ENCODE results near the gene RTTN.

RTTN gene

DNA sequence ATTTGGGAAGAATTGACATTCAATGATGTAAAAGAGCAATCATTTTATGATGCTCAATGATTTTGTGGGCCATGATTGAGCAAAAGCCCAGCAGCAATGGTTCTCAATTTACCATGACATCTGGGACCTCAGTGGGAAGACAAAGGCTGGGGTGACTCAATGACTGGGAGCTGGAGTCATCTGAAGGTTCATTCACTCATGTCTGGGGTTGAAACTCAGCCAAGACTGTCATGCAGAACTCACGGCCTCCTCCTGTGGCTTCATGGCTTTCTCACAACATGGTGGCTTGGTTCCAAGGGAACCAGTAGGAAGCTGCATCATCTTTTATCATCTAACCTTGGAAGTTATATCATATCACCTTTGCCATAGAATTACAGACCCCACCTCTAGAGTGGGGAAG lies 212.7 kb downstream of the RTTN start:
- TF ChIP-seq SIN3A (IDR thresholded peaks at IDR 0.05; ENCODE audit: borderline replicate concordance, insufficient read depth, low read length) (no peak), POLR2AphosphoS5 (IDR thresholded peaks at IDR 0.05; ENCODE audit: low read depth, low read length) (no peak), TAF1 (IDR thresholded peaks at IDR 0.05; ENCODE audit: borderline replicate concordance, insufficient read depth, low read length) (no peak), FOXP2 (optimal IDR thresholded peaks at IDR 0.05; ENCODE audit: borderline replicate concordance, extremely low read depth, extremely low read length, insufficient read depth) (no peak), REST (IDR thresholded peaks at IDR 0.05; ENCODE audit: insufficient read depth in 1 of 2, low read depth in 2 of 2, low read length in 2 of 2) (no peak)

DNA sequence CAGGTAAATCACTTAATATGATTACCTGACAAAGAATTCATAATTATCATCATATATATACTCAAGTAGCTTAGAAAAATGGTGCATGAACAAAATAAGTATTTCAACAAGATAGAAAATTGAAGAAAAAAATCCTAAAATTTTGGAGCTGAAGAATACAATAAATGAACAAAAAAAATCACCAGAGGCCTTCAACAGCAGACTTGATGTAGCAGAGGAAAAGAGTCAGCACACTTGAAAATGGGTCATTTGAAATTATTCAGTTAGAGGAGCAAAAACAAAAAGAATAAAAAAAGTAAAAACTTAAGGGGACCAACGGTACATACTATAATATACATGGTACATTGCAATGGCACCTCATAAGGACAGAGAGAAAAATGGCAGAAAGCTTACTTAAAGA lies 217.6 kb downstream of the RTTN start:
- TF ChIP-seq TAF1 (IDR thresholded peaks at IDR 0.05; ENCODE audit: borderline replicate concordance, insufficient read depth, low read length) (no peak), FOXP2 (optimal IDR thresholded peaks at IDR 0.05; ENCODE audit: borderline replicate concordance, extremely low read depth, extremely low read length, insufficient read depth) (no peak), SIN3A (IDR thresholded peaks at IDR 0.05; ENCODE audit: borderline replicate concordance, insufficient read depth, low read length) (no peak), REST (IDR thresholded peaks at IDR 0.05; ENCODE audit: insufficient read depth in 1 of 2, low read depth in 2 of 2, low read length in 2 of 2) (no peak), POLR2AphosphoS5 (IDR thresholded peaks at IDR 0.05; ENCODE audit: low read depth, low read length) (no peak)

DNA sequence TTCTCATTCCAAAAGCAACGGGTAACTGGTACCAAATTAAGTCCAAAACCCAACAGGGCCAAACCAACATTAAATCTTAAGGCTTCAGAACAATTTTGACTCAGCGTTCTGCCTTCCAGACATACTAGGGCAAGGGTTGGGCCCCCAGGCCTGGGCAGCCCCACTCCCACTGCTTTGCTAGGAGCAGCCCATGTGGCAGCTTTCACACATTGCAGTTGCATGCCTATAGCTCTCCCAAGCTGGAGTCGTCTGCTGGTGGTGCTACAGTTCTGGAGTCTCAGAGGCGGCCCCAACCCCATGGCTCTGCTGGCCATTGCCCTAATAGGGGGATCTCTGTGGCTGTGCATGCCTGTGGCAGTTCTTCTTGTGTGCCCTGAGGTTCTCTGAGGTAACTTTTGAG lies 220.2 kb downstream of the RTTN start:
- TF ChIP-seq TAF1 (IDR thresholded peaks at IDR 0.05; ENCODE audit: borderline replicate concordance, insufficient read depth, low read length) (no peak), FOXP2 (optimal IDR thresholded peaks at IDR 0.05; ENCODE audit: borderline replicate concordance, extremely low read depth, extremely low read length, insufficient read depth) (no peak), POLR2AphosphoS5 (IDR thresholded peaks at IDR 0.05; ENCODE audit: low read depth, low read length) (no peak), REST (IDR thresholded peaks at IDR 0.05; ENCODE audit: insufficient read depth in 1 of 2, low read depth in 2 of 2, low read length in 2 of 2) (no peak), SIN3A (IDR thresholded peaks at IDR 0.05; ENCODE audit: borderline replicate concordance, insufficient read depth, low read length) (no peak)

- TF ChIP-seq POLR2AphosphoS5 (IDR thresholded peaks at IDR 0.05; ENCODE audit: low read depth, low read length) (no peak), REST (IDR thresholded peaks at IDR 0.05; ENCODE audit: insufficient read depth in 1 of 2, low read depth in 2 of 2, low read length in 2 of 2) (no peak), TAF1 (IDR thresholded peaks at IDR 0.05; ENCODE audit: borderline replicate concordance, insufficient read depth, low read length) (no peak)
Measured at GRCh38 chr18:69982417-69982816, 223.1 kb downstream of the RTTN start.

GRCh38 chr18:69981948-69982347 lies 223.5 kb downstream of the RTTN start:
- TF ChIP-seq FOXP2 (optimal IDR thresholded peaks at IDR 0.05; ENCODE audit: borderline replicate concordance, extremely low read depth, extremely low read length, insufficient read depth) (no peak), TAF1 (IDR thresholded peaks at IDR 0.05; ENCODE audit: borderline replicate concordance, insufficient read depth, low read length) (no peak), REST (IDR thresholded peaks at IDR 0.05; ENCODE audit: insufficient read depth in 1 of 2, low read depth in 2 of 2, low read length in 2 of 2) (no peak), SIN3A (IDR thresholded peaks at IDR 0.05; ENCODE audit: borderline replicate concordance, insufficient read depth, low read length) (no peak), POLR2AphosphoS5 (IDR thresholded peaks at IDR 0.05; ENCODE audit: low read depth, low read length) (no peak)

Measured in PFSK-1 (cell line).